PC-3 (cell line): ENCODE data around the gene TMPO.
"Not testable (repeated sequence)": the region's sequence is repeated elsewhere in the genome, so short reads cannot be mapped to it uniquely, and the experiment has no call there.

ENCODE experiments used
- EZH2phosphoT487 ChIP-seq: fragments of 300-600 bp; sonication (generic); IDR thresholded peaks from 2 replicates; pipeline ENCODE4 v1.6.1; 2018; ENCODE audit warnings: mild to moderate bottlenecking, antibody characterized with exemption, low read length, borderline replicate concordance
- TF ChIP-seq, protein P1 (sequence below): fragments of 300-600 bp; sonication (generic); conservative IDR thresholded peaks from 2 replicates; pipeline ENCODE4 v1.5.1; 2017; ENCODE audit warnings: antibody characterized with exemption, low read depth, mild to moderate bottlenecking, low read length

DNA sequence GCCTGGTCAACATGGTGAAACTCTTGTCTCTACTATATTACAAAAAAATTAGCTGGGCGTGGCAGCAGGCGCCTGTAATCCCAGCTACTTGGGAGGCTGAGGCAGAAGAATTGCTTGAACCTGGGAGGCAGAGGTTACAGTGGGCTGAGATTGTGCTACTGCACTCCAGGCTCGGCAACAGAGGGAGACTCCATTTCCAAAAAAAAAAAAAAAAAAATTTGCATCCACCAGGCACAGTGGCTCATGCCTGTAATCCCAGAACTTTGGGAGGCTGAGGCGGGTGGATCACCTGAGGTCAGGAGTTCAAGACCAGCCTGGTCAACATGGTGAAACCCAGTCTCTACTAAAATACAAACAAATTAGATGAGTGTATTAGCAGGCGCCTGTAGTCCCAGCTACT is 3.6 kb upstream of the TMPO start:
- TF ChIP-seq, protein P1, sequence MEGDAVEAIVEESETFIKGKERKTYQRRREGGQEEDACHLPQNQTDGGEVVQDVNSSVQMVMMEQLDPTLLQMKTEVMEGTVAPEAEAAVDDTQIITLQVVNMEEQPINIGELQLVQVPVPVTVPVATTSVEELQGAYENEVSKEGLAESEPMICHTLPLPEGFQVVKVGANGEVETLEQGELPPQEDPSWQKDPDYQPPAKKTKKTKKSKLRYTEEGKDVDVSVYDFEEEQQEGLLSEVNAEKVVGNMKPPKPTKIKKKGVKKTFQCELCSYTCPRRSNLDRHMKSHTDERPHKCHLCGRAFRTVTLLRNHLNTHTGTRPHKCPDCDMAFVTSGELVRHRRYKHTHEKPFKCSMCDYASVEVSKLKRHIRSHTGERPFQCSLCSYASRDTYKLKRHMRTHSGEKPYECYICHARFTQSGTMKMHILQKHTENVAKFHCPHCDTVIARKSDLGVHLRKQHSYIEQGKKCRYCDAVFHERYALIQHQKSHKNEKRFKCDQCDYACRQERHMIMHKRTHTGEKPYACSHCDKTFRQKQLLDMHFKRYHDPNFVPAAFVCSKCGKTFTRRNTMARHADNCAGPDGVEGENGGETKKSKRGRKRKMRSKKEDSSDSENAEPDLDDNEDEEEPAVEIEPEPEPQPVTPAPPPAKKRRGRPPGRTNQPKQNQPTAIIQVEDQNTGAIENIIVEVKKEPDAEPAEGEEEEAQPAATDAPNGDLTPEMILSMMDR, result not testable (repeated sequence)
- not testable (repeated sequence) for TF ChIP-seq EZH2phosphoT487
